ENCODE results near the gene TMEM254.

GRCh38 chr10:80136134-80136571, 57.7 kb downstream of the TMEM254 start:
- TF ChIP-seq POLR2A (IDR thresholded peaks at IDR 0.05) = no peak
- no peak for TF ChIP-seq CTCF (IDR thresholded peaks at IDR 0.05)

Measured in right lobe of liver (tissue), 4 donors.